ENCODE data around the gene C10orf67. TPM values are rescaled to one million over a fixed set of nuclear protein-coding genes. Genes with fewer than 3 reads are reported as not detected.

The C10orf67 gene
- total and polyA plus RNA-seq, 2 of the 8 experiments (the other 6 are each of a cell fraction or from before 2014, with no cell fraction given), result 0.05 to 0.11 TPM

- TF ChIP-seq CHD7 (IDR thresholded peaks at IDR 0.05; ENCODE audit: insufficient replicate concordance, low read length) (no peak), SIN3A (conservative IDR thresholded peaks at IDR 0.05 in 1 of 2, IDR thresholded peaks at IDR 0.05 in 1 of 2; ENCODE audit: low read depth in 1 of 2, low read length in 2 of 2) (peak; percentile 91 to 97; a peak in 3 of 4 replicates), CBX8 (IDR thresholded peaks at IDR 0.05; ENCODE audit: borderline replicate concordance, low read depth, low read length) (no peak), E2F6 (IDR thresholded peaks at IDR 0.05) (peak; percentile 79), MAX (IDR thresholded peaks at IDR 0.05) (peak; percentile 97)
Observed at GRCh38 chr10:23171232-23171876, 173.2 kb downstream of the C10orf67 start (continued).

Data from H1 (cell line).